Fibroblast of the aortic adventitia (primary cell): ENCODE measurements around the gene TRMO. TPM values are rescaled to one million over a fixed set of nuclear protein-coding genes. Genes with fewer than 3 reads are reported as not detected.

ENCODE experiments used
- DNase-seq: peaks from one replicate; pipeline ENCODE4 v3.0.0-alpha.2; 2010; ENCODE audit warnings: low read depth
- H3K4me3 ChIP-seq: 2 replicates; pipeline ENCODE4 v1.5.1; 2011; ENCODE audit warnings: low read depth, mild to moderate bottlenecking, control low read depth, low read length, moderate library complexity
- total RNA-seq: library from RNA; depleted of rRNA; stranded (reverse); fragments of >200 nt; gene quantifications from 2 replicates; pipeline ENCODE4 v1.2.3, GENCODE V29; 2012; ENCODE audit warnings: low replicate concordance
- TF ChIP-seq, protein P1 (sequence below): IDR thresholded peaks from 2 replicates; pipeline ENCODE4 v1.5.1; 2011; ENCODE audit warnings: mild to moderate bottlenecking, low read length, control low read depth, inconsistent platforms; ENCODE audit not compliant: insufficient read depth

TRMO gene
- total RNA-seq, 1 donor, result 15.1 TPM

- TF ChIP-seq, protein P1, sequence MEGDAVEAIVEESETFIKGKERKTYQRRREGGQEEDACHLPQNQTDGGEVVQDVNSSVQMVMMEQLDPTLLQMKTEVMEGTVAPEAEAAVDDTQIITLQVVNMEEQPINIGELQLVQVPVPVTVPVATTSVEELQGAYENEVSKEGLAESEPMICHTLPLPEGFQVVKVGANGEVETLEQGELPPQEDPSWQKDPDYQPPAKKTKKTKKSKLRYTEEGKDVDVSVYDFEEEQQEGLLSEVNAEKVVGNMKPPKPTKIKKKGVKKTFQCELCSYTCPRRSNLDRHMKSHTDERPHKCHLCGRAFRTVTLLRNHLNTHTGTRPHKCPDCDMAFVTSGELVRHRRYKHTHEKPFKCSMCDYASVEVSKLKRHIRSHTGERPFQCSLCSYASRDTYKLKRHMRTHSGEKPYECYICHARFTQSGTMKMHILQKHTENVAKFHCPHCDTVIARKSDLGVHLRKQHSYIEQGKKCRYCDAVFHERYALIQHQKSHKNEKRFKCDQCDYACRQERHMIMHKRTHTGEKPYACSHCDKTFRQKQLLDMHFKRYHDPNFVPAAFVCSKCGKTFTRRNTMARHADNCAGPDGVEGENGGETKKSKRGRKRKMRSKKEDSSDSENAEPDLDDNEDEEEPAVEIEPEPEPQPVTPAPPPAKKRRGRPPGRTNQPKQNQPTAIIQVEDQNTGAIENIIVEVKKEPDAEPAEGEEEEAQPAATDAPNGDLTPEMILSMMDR, result no peak
Observed at GRCh38 chr9:97864396-97864795, 57.9 kb downstream of the TRMO start.

DNA sequence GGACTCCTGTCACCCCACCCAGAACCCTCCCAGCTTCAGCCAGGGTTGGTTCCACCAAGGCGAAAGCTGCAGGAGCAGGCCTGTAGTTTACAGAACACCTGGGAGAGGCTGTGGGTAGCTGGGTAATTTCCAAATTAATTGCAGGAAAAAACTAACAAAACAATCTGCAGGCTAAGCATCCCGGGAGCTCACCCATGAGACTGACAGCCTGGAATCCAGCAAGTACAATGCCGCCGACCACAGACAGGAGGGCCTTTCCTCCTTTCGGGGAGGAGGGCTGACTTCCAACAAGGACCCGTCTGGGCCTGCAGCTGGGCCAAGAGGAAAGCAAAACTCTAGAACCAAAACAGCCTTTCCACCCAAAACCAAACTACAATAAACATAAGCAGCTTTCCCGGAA lies 59.0 kb downstream of the TRMO start:
- TF ChIP-seq, protein P1, result no peak
- no peak for DNase-seq
- no peak overlapping the region for H3K4me3 ChIP-seq

More at GRCh38 chr9:97864396-97864795, 57.9 kb downstream of the TRMO start:
- DNase-seq, result no peak
- H3K4me3 ChIP-seq, result no peak overlapping the region

GRCh38 chr9:97861148-97861475 lies 61.2 kb downstream of the TRMO start:
- no peak overlapping the region for H3K4me3 ChIP-seq
- TF ChIP-seq, protein P1, result no peak
- no peak for DNase-seq

GRCh38 chr9:97860451-97861147 lies 61.7 kb downstream of the TRMO start:
- no peak overlapping the region for H3K4me3 ChIP-seq
- TF ChIP-seq, protein P1, result no peak
- no peak for DNase-seq

DNA sequence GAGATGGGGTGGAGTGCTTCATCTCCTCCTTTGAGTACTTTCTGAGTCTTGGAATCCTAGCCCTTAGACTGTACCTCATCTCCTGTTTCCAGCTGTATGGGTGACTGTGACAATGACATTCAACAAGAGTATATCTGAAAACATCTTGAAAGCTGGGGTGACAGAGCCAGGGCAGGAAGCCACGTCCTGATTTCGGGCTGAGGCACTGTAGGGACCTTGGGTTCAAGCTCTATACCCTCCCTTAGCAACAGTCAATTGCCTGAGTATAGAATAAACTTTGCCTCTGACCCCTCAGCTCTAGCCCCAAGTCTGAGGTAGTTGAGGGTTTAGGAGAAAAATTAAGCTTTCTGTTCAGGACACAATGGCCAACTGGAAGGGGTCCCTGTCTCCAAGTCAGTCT lies 63.0 kb downstream of the TRMO start:
- TF ChIP-seq, protein P1, result no peak
- no peak overlapping the region for H3K4me3 ChIP-seq
- no peak for DNase-seq

GRCh38 chr9:97858826-97859225 lies 63.5 kb downstream of the TRMO start:
- no peak for DNase-seq
- TF ChIP-seq, protein P1, result no peak
- no peak overlapping the region for H3K4me3 ChIP-seq

DNA sequence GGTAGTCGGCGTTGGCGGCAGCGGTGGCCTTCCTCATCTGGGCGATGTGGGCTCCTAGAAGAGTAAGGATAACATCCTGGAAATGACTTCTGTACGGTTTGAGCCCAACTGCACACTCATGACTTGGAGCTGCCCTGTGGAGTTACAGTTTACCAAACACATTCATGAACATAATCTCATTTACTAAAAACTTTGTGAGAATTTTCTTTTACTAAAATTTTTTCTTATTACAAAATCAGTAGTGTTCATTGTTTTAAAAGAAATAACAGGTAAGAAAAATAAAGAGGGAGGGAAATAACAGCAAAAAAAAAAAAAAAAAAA lies 63.9 kb downstream of the TRMO start:
- TF ChIP-seq, protein P1, result no peak
- no peak for DNase-seq
- no peak overlapping the region for H3K4me3 ChIP-seq
